Activated T-cell treated with anti-CD3 and anti-CD28 coated beads, Interleukin-2, amount 50 U/mL, for 72 hours (primary cell): ENCODE results near the gene UNC93A. TPM values are rescaled to one million over a fixed set of nuclear protein-coding genes. Genes with fewer than 3 reads are reported as not detected.
"Not testable (repeated sequence)": the region's sequence is repeated elsewhere in the genome, so short reads cannot be mapped to it uniquely, and the experiment has no call there.

ENCODE experiments used
- ATAC-seq, 2 donors: fragments of 150-1000 bp; cut with Tn5 transposase; replicated peaks in 1 of 2; 2 replicates each; pipeline ENCODE4 v1.10.0; 2021; ENCODE audit warnings: moderate library complexity in 2 of 2, mild to moderate bottlenecking in 1 of 2
- DNase-seq, 2 donors: peaks; one replicate each; pipeline ENCODE4 v3.0.0; 2021 to 2022; ENCODE audit warnings: mixed read lengths in 1 of 2
- H3K27ac Mint-ChIP-seq: one replicate; pipeline ENCODE4 v1.8.0; 2022; ENCODE audit warnings: mild to moderate bottlenecking, moderate library complexity, mixed read lengths
- H3K27me3 Mint-ChIP-seq: one replicate; pipeline ENCODE4 v1.8.0; 2022; ENCODE audit warnings: low read depth, mixed read lengths
- H3K36me3 Mint-ChIP-seq, 2 donors: one replicate each; pipeline ENCODE4 v1.8.0; 2022; ENCODE audit warnings: mixed read lengths in 2 of 2, mild to moderate bottlenecking in 1 of 2; ENCODE audit not compliant: insufficient read depth in 2 of 2
- H3K4me1 Mint-ChIP-seq: one replicate; pipeline ENCODE4 v1.8.0; 2022; ENCODE audit warnings: low read depth, mixed read lengths
- H3K4me3 Mint-ChIP-seq, 2 donors: one replicate each; pipeline ENCODE4 v1.8.0; 2022; ENCODE audit warnings: mild to moderate bottlenecking in 2 of 2, mixed read lengths in 2 of 2, moderate library complexity in 2 of 2
- H3K9me3 Mint-ChIP-seq, 2 donors: one replicate each; pipeline ENCODE4 v1.8.0; 2022; ENCODE audit warnings: mixed read lengths in 2 of 2
- total RNA-seq, 2 donors: library from RNA; stranded (reverse); gene quantifications; one replicate each; pipeline ENCODE4 v1.2.3, GENCODE V29; 2022

UNC93A gene
- total RNA-seq, 2 donors from 2014 or later, result not detected

DNA sequence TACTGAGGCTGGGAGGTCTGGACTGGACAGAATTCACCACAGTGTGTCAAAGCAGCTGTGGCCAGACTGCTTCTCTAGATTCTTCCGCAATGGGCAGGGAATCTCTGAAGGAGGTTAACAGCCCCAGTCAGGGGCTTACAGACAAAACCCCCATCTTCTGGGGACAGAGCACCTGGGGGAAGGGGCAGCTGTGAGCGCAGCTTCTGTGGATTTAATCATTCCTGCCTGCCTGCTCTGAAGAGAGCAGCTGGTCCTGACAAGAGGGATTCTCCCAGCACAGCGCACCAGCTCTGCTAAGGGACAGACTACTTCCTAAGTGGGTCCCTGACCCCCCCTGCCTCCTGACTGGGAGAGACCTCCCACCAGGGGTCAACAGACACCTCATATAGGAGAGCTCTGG, 32.5 kb upstream of the UNC93A start:
- Mint-ChIP-seq H3K36me3 (peaks cover 0 to 2% of the 10 kb centered on the region in 2 donors), H3K4me3 (no peak overlapping the region), H3K9me3 (peaks cover 5 to 6% of the 10 kb centered on the region in 2 donors), H3K27me3 (peaks cover 44% of the 10 kb centered on the region), H3K27ac (no peak overlapping the region), H3K4me1 (no peaks in the 10 kb centered on the region)
- ATAC-seq (no peak), DNase-seq (no peak)

- H3K4me3 Mint-ChIP-seq, ATAC-seq, H3K36me3 Mint-ChIP-seq, H3K4me1 Mint-ChIP-seq, DNase-seq, H3K27ac Mint-ChIP-seq, H3K9me3 Mint-ChIP-seq: not testable (repeated sequence)
- H3K27me3 Mint-ChIP-seq, result peaks cover 36% of the 10 kb centered on the region
Measured at GRCh38 chr6:167266057-167266829, 24.9 kb upstream of the UNC93A start.

- no peaks in the 10 kb centered on the region for H3K4me1 Mint-ChIP-seq
- no peak for ATAC-seq
- DNase-seq, result no peak
Measured at GRCh38 chr6:167266830-167267555, 24.1 kb upstream of the UNC93A start.

GRCh38 chr6:167267556-167267898, 23.6 kb upstream of the UNC93A start:
- not testable (repeated sequence) for H3K27ac Mint-ChIP-seq, H3K9me3 Mint-ChIP-seq, H3K4me3 Mint-ChIP-seq, DNase-seq, H3K36me3 Mint-ChIP-seq, H3K4me1 Mint-ChIP-seq, ATAC-seq
- H3K27me3 Mint-ChIP-seq, result peaks cover 24% of the 10 kb centered on the region

More at GRCh38 chr6:167266830-167267555, 24.1 kb upstream of the UNC93A start:
- Mint-ChIP-seq H3K36me3 (no peaks in the 10 kb centered on the region), H3K27me3 (peaks cover 29% of the 10 kb centered on the region), H3K9me3 (peaks cover 0 to 2% of the 10 kb centered on the region in 2 donors), H3K27ac (no peak overlapping the region), H3K4me3 (no peak overlapping the region)

DNA sequence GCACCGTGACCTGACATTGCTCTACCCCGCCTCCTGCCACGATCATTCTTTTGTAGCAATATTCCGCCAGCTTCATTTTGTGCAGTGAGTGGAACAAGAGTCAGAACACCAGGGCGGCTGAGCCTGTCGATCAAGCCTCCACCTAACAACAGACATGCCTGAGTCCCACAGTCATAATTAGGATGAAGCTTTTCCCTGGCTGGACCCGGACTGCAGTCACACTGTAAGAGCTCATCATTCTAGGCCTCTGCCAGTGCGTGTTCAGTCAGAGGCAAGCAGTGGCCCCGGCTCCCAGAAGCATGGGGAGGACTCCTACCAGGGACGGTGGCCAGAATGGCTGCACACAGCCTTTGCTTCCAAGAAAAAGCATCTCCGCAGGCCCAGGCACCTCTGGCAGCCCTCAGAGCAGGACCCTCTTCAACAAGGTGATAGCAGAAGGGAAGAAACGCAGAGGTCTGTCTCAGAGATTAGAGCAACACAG, 23.2 kb upstream of the UNC93A start:
- Mint-ChIP-seq H3K27me3 (peaks cover 19% of the 10 kb centered on the region), H3K4me3 (no peak overlapping the region), H3K4me1 (no peaks in the 10 kb centered on the region), H3K27ac (no peak overlapping the region), H3K9me3 (no peaks in the 10 kb centered on the region), H3K36me3 (no peaks in the 10 kb centered on the region)
- DNase-seq (no peak), ATAC-seq (no peak)

- no peak overlapping the region for H3K27ac Mint-ChIP-seq
- no peak for DNase-seq
- H3K4me3 Mint-ChIP-seq, result no peak overlapping the region
- ATAC-seq, result no peak
- H3K9me3 Mint-ChIP-seq, result no peaks in the 10 kb centered on the region
- peaks cover 14% of the 10 kb centered on the region for H3K27me3 Mint-ChIP-seq
- no peaks in the 10 kb centered on the region for H3K36me3 Mint-ChIP-seq
- no peaks in the 10 kb centered on the region for H3K4me1 Mint-ChIP-seq
Measured at GRCh38 chr6:167268683-167269280, 22.3 kb upstream of the UNC93A start.

- Mint-ChIP-seq H3K9me3 (no peaks in the 10 kb centered on the region), H3K4me3 (no peak overlapping the region), H3K36me3 (no peaks in the 10 kb centered on the region), H3K27ac (no peak overlapping the region), H3K27me3 (peaks cover 8% of the 10 kb centered on the region), H3K4me1 (no peaks in the 10 kb centered on the region)
- DNase-seq (no peak), ATAC-seq (no peak)
Measured at GRCh38 chr6:167270499-167271311, 20.4 kb upstream of the UNC93A start.

GRCh38 chr6:167272151-167272550, 19.0 kb upstream of the UNC93A start:
- no peak for ATAC-seq
- H3K9me3 Mint-ChIP-seq, result no peaks in the 10 kb centered on the region
- H3K27ac Mint-ChIP-seq, result no peak overlapping the region
- H3K27me3 Mint-ChIP-seq, result peaks cover 11% of the 10 kb centered on the region
- H3K36me3 Mint-ChIP-seq, result no peaks in the 10 kb centered on the region
- no peak overlapping the region for H3K4me3 Mint-ChIP-seq
- DNase-seq, result no peak
- no peaks in the 10 kb centered on the region for H3K4me1 Mint-ChIP-seq

DNA sequence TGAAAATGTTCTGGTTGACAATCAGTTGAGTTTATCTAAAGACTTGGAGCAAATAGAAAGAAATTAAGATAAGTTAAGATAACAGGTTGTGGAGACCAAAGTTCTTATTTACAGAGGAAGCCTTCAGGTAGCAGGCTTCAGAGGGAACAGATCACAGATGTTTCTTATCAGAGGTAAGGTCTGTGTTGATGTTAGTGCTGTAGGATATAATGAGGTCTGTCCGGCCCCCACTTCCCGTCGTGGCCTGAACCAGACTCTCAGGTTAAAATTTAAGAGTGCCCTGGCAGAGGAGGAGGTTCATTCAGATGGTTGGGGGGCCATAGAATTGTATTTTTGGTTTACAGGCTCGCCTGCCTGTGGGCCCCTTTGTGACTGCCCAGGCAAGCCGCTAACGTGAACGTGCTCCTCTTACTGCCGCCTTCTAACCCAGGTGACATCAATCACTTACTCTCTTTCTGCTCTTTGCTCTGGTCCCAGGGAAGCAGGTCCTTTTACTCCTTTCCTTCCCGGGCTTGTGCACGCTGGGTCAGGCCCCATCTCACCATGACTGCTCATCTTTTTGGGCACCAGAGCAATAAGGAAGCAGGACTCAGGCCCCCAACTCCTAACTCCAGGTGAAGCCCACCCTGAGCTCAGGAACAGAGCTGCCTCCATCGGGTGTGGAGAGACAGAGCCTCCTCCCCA, 18.3 kb upstream of the UNC93A start:
- peaks cover 17% of the 10 kb centered on the region for H3K27me3 Mint-ChIP-seq
- H3K36me3 Mint-ChIP-seq, result no peaks in the 10 kb centered on the region
- H3K9me3 Mint-ChIP-seq, result no peaks in the 10 kb centered on the region
- no peaks in the 10 kb centered on the region for H3K4me1 Mint-ChIP-seq
- ATAC-seq (no peak), DNase-seq (no peak)
- H3K4me3 Mint-ChIP-seq, result no peak overlapping the region
- H3K27ac Mint-ChIP-seq, result no peak overlapping the region

DNA sequence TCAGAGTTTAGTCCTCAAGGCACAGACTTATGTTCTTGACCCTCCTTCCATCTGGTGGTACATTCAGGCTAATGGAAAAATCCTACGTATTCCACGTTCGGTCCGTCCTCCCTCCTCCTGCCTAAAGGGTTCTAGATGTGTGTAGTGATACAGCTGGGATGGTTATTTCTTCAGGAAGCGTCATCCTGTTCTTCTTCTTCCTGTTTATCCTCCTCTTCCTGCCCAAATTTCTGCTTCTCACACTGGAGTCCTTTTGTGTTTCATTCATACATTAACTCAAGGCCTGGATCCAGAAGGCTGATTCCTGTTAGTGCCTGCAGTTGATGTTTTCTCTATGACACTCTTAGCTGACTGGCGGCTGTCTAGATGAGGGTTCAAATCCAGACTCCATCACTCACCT, 16.8 kb upstream of the UNC93A start:
- DNase-seq (no peak), ATAC-seq (no peak)
- Mint-ChIP-seq H3K9me3 (no peaks in the 10 kb centered on the region), H3K27me3 (peaks cover 23% of the 10 kb centered on the region), H3K4me3 (no peak overlapping the region), H3K36me3 (no peaks in the 10 kb centered on the region), H3K4me1 (no peaks in the 10 kb centered on the region), H3K27ac (no peak overlapping the region)

GRCh38 chr6:167275001-167275400, 16.1 kb upstream of the UNC93A start:
- H3K27ac Mint-ChIP-seq, result no peak overlapping the region
- H3K27me3 Mint-ChIP-seq, result peaks cover 23% of the 10 kb centered on the region
- no peaks in the 10 kb centered on the region for H3K36me3 Mint-ChIP-seq
- no peak overlapping the region for H3K4me3 Mint-ChIP-seq
- H3K9me3 Mint-ChIP-seq, result no peaks in the 10 kb centered on the region
- ATAC-seq (no peak), DNase-seq (no peak)
- H3K4me1 Mint-ChIP-seq, result no peaks in the 10 kb centered on the region

- ATAC-seq (no peak), DNase-seq (no peak)
- no peaks in the 10 kb centered on the region for H3K4me1 Mint-ChIP-seq
- H3K4me3 Mint-ChIP-seq, result no peak overlapping the region
- no peaks in the 10 kb centered on the region for H3K36me3 Mint-ChIP-seq
- no peak overlapping the region for H3K27ac Mint-ChIP-seq
- H3K27me3 Mint-ChIP-seq, result peaks cover 23% of the 10 kb centered on the region
- no peaks in the 10 kb centered on the region for H3K9me3 Mint-ChIP-seq
Measured at GRCh38 chr6:167275436-167275835, 15.7 kb upstream of the UNC93A start.
